Hepatocyte (in vitro differentiated cells): ENCODE results near the gene SCART1. TPM values are rescaled to one million over a fixed set of nuclear protein-coding genes. Genes with fewer than 3 reads are reported as not detected.
"Not testable (repeated sequence)": the region's sequence is repeated elsewhere in the genome, so short reads cannot be mapped to it uniquely, and the experiment has no call there.

ENCODE experiments used
- DNase-seq: peaks from one replicate; pipeline ENCODE4 v3.0.0-alpha.2; 2016; ENCODE audit warnings: low spot score
- H2AFZ ChIP-seq: fragments of 200-600 bp; sonication (generic); 2 replicates; pipeline ENCODE4 v1.6.0; 2016; ENCODE audit warnings: antibody characterized with exemption, mild to moderate bottlenecking
- H3K27ac ChIP-seq: fragments of 200-600 bp; sonication (generic); 2 replicates; pipeline ENCODE4 v1.5.1; 2016; ENCODE audit warnings: mild to moderate bottlenecking
- H3K27me3 ChIP-seq: fragments of 200-600 bp; sonication (generic); 2 replicates; pipeline ENCODE4 v1.6.1; 2016
- H3K36me3 ChIP-seq: fragments of 200-600 bp; sonication (generic); replicated peaks from 2 replicates; pipeline ENCODE4 v1.5.1; 2016; ENCODE audit warnings: low read depth; ENCODE audit not compliant: insufficient read depth
- H3K4me1 ChIP-seq: fragments of 200-600 bp; sonication (generic); 2 replicates; pipeline ENCODE4 v1.5.1; 2016; ENCODE audit warnings: mild to moderate bottlenecking, moderate library complexity; ENCODE audit not compliant: insufficient read depth
- H3K4me2 ChIP-seq: fragments of 200-600 bp; sonication (generic); 2 replicates; pipeline ENCODE4 v1.6.0; 2016
- H3K4me3 ChIP-seq: fragments of 200-600 bp; sonication (generic); 2 replicates; pipeline ENCODE4 v1.5.1; 2016; ENCODE audit warnings: mild to moderate bottlenecking
- H3K79me2 ChIP-seq: fragments of 200-600 bp; sonication (generic); 2 replicates; pipeline ENCODE4 v1.6.0; 2017; ENCODE audit warnings: mild to moderate bottlenecking
- H3K9me2 ChIP-seq: fragments of 200-600 bp; sonication (generic); replicated peaks from 2 replicates; pipeline ENCODE4 v1.6.0; 2017; ENCODE audit warnings: mild to moderate bottlenecking; ENCODE audit not compliant: insufficient read depth
- H3K9me3 ChIP-seq: fragments of 200-600 bp; sonication (generic); 2 replicates; pipeline ENCODE4 v1.5.1; 2016; ENCODE audit warnings: low read depth, mild to moderate bottlenecking
- H4K20me1 ChIP-seq: fragments of 200-600 bp; sonication (generic); 2 replicates; pipeline ENCODE4 v1.6.0; 2016; ENCODE audit warnings: mild to moderate bottlenecking; ENCODE audit not compliant: insufficient read depth, poor library complexity, severe bottlenecking
- EZH2 ChIP-seq: fragments of 200-600 bp; sonication (generic); IDR thresholded peaks from 2 replicates; pipeline ENCODE4 v1.6.1; 2016; ENCODE audit warnings: antibody characterized with exemption, mild to moderate bottlenecking, borderline replicate concordance
- EZH2phosphoT487 ChIP-seq: fragments of 200-600 bp; sonication (generic); IDR thresholded peaks from one replicate; pipeline ENCODE4 v1.6.1; 2018; ENCODE audit warnings: antibody characterized with exemption, mild to moderate bottlenecking, low read depth, moderate library complexity; ENCODE audit not compliant: unreplicated experiment, severe bottlenecking
- WGBS: methylation state at CpG from one replicate; pipeline ENCODE4 v1.1.6; 2016; ENCODE audit warnings: low lambda C conversion rate; ENCODE audit errors: missing lambda C conversion rate; 5-methylcytosine and 5-hydroxymethylcytosine counted together
- polyA plus RNA-seq: library from polyadenylated mRNA; unstranded; fragments of >200 nt; fragmentation: Nextera tagmentation; extraction: Ambion mirVana; gene quantifications from 2 replicates; pipeline ENCODE4 v1.2.1, GENCODE V29; 2016
- total RNA-seq: library from RNA; depleted of rRNA; stranded (reverse); fragments of >200 nt; gene quantifications from 2 replicates; pipeline ENCODE4 v1.2.3, GENCODE V29; 2014
- TF ChIP-seq, protein P1 (sequence below): fragments of 200-600 bp; sonication (generic); IDR thresholded peaks from 2 replicates; pipeline ENCODE4 v1.5.1; 2016; ENCODE audit warnings: antibody characterized with exemption, mild to moderate bottlenecking; ENCODE audit not compliant: poor library complexity

SCART1 gene
- total and polyA plus RNA-seq, 2 experiments from 2014 or later = 0.63 to 1.00 TPM

- H3K36me3 ChIP-seq = no peaks in the 10 kb centered on the region
- H3K4me1 ChIP-seq = no peaks in the 10 kb centered on the region
- H3K27ac ChIP-seq = no peak overlapping the region
- no peaks in the 10 kb centered on the region for H3K79me2 ChIP-seq
- no peak overlapping the region for H2AFZ ChIP-seq
- WGBS = 62% methylated on average over 4 of the region's 4 CpGs
- DNase-seq = no peak
- no peaks in the 10 kb centered on the region for H3K27me3 ChIP-seq
- H3K4me2 ChIP-seq = no peak overlapping the region
- no peaks in the 10 kb centered on the region for H4K20me1 ChIP-seq
- no peak overlapping the region for H3K4me3 ChIP-seq
- TF ChIP-seq EZH2phosphoT487 (no peak), EZH2 (no peak)
- TF ChIP-seq, protein P1, sequence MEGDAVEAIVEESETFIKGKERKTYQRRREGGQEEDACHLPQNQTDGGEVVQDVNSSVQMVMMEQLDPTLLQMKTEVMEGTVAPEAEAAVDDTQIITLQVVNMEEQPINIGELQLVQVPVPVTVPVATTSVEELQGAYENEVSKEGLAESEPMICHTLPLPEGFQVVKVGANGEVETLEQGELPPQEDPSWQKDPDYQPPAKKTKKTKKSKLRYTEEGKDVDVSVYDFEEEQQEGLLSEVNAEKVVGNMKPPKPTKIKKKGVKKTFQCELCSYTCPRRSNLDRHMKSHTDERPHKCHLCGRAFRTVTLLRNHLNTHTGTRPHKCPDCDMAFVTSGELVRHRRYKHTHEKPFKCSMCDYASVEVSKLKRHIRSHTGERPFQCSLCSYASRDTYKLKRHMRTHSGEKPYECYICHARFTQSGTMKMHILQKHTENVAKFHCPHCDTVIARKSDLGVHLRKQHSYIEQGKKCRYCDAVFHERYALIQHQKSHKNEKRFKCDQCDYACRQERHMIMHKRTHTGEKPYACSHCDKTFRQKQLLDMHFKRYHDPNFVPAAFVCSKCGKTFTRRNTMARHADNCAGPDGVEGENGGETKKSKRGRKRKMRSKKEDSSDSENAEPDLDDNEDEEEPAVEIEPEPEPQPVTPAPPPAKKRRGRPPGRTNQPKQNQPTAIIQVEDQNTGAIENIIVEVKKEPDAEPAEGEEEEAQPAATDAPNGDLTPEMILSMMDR = no peak
- no peaks in the 10 kb centered on the region for H3K9me3 ChIP-seq
- no peaks in the 10 kb centered on the region for H3K9me2 ChIP-seq
These were observed 61.7 kb downstream of the SCART1 start for GRCh38 chr10:133515471-133515870.

DNA sequence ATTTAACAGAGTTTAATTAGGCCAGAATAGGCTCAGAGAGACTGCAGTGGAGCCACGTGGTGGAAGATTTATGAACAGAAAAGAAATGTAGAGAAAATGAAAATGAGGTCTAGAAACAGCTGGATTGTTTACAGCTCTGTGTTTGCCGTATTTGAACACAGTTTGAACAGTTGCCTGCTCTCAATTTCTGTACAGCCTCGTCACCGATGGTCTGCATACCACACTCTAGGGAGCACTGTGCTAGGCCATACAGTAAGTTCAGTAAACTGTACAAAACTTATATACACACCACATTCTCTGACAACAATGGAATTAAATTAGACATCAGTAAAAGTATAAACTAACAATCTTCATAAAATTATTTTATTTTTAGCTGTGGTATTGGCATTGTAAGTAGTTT is 62.3 kb downstream of the SCART1 start:
- no peak for DNase-seq
- no peak for TF ChIP-seq EZH2phosphoT487
- no peak for TF ChIP-seq EZH2
- TF ChIP-seq, protein P1 = no peak

GRCh38 chr10:133518517-133518916 is 64.8 kb downstream of the SCART1 start:
- H3K27ac ChIP-seq, H3K9me2 ChIP-seq, H3K4me3 ChIP-seq, H3K27me3 ChIP-seq, H4K20me1 ChIP-seq, H3K79me2 ChIP-seq, DNase-seq, H3K4me1 ChIP-seq, H3K36me3 ChIP-seq, H3K4me2 ChIP-seq, H2AFZ ChIP-seq, H3K9me3 ChIP-seq: not testable (repeated sequence)
- WGBS = 61% methylated on average over 5 of the region's 5 CpGs

More for the DNA sequence above, 62.3 kb downstream of the SCART1 start:
- H3K27me3 ChIP-seq = no peaks in the 10 kb centered on the region
- H3K79me2 ChIP-seq = no peaks in the 10 kb centered on the region
- no peak overlapping the region for H3K27ac ChIP-seq
- WGBS = 57% methylated on average over 4 of the region's 4 CpGs
- no peak overlapping the region for H2AFZ ChIP-seq
- no peaks in the 10 kb centered on the region for H3K36me3 ChIP-seq
- H3K4me3 ChIP-seq = no peak overlapping the region
- H4K20me1 ChIP-seq = no peaks in the 10 kb centered on the region
- no peaks in the 10 kb centered on the region for H3K9me2 ChIP-seq
- no peaks in the 10 kb centered on the region for H3K4me1 ChIP-seq
- H3K9me3 ChIP-seq = no peaks in the 10 kb centered on the region
- H3K4me2 ChIP-seq = no peak overlapping the region

Other genes with a start within 250 kb of the SCART1 start
- not detected in 2 replicates for gene UTF1, start 223.7 kb upstream of the SCART1 start, total RNA-seq
- gene UTF1, start 223.7 kb upstream of the SCART1 start, polyA plus RNA-seq = not detected in 2 replicates
- not detected in 2 replicates for gene VENTX, start 216.1 kb upstream of the SCART1 start, total RNA-seq
- not detected in 2 replicates for gene VENTX, start 216.1 kb upstream of the SCART1 start, polyA plus RNA-seq
- 1.9 and 5.1 TPM in 2 replicates for gene ADAM8, start 177.1 kb upstream of the SCART1 start, total RNA-seq
- gene ADAM8, start 177.1 kb upstream of the SCART1 start, polyA plus RNA-seq = 3.0 and 5.4 TPM in 2 replicates
- gene TUBGCP2, start 145.1 kb upstream of the SCART1 start, total RNA-seq = 39.9 and 44.8 TPM in 2 replicates
- gene TUBGCP2, start 145.1 kb upstream of the SCART1 start, polyA plus RNA-seq = 51.5 and 54.7 TPM in 2 replicates
- gene ZNF511, start 145.0 kb upstream of the SCART1 start, total RNA-seq = 26.1 and 36.9 TPM in 2 replicates
- gene ZNF511, start 145.0 kb upstream of the SCART1 start, polyA plus RNA-seq = 48.5 and 56.9 TPM in 2 replicates
- gene CALY, start 117.0 kb upstream of the SCART1 start, total RNA-seq = 2.3 TPM in 1 of 2 replicates, not detected in the other
- gene CALY, start 117.0 kb upstream of the SCART1 start, polyA plus RNA-seq = 3.1 and 3.7 TPM in 2 replicates
- 146 and 156 TPM in 2 replicates for gene PRAP1, start 106.6 kb upstream of the SCART1 start, total RNA-seq
- gene PRAP1, start 106.6 kb upstream of the SCART1 start, polyA plus RNA-seq = 178 and 324 TPM in 2 replicates
- 17.3 and 34.6 TPM in 2 replicates for gene FUOM, start 95.9 kb upstream of the SCART1 start, total RNA-seq
- 31.1 and 35.0 TPM in 2 replicates for gene FUOM, start 95.9 kb upstream of the SCART1 start, polyA plus RNA-seq
- gene ECHS1, start 80.6 kb upstream of the SCART1 start, total RNA-seq = 146 TPM in 2 replicates
- gene ECHS1, start 80.6 kb upstream of the SCART1 start, polyA plus RNA-seq = 167 and 204 TPM in 2 replicates
- gene PAOX, start 74.7 kb upstream of the SCART1 start, total RNA-seq = 11.5 and 12.7 TPM in 2 replicates
- gene PAOX, start 74.7 kb upstream of the SCART1 start, polyA plus RNA-seq = 19.6 and 27.6 TPM in 2 replicates
- 53.2 and 57.0 TPM in 2 replicates for gene MTG1, start 59.8 kb upstream of the SCART1 start, total RNA-seq
- 154 and 180 TPM in 2 replicates for gene MTG1, start 59.8 kb upstream of the SCART1 start, polyA plus RNA-seq
- gene SPRN, start 29.3 kb upstream of the SCART1 start, total RNA-seq = 0.28 and 0.97 TPM in 2 replicates
- 2.6 and 2.7 TPM in 2 replicates for gene SPRN, start 29.3 kb upstream of the SCART1 start, polyA plus RNA-seq
- 0.43 TPM in 1 of 2 replicates, not detected in the other for gene CYP2E1, start 73.4 kb downstream of the SCART1 start, total RNA-seq
- 0.47 TPM in 1 of 2 replicates, not detected in the other for gene CYP2E1, start 73.4 kb downstream of the SCART1 start, polyA plus RNA-seq
- not detected in 2 replicates for gene SYCE1, start 111.6 kb downstream of the SCART1 start, total RNA-seq
- gene SYCE1, start 111.6 kb downstream of the SCART1 start, polyA plus RNA-seq = 0.12 and 0.33 TPM in 2 replicates
- not detected in 2 replicates for gene FRG2B, start 172.8 kb downstream of the SCART1 start, total RNA-seq
- not detected in 2 replicates for gene FRG2B, start 172.8 kb downstream of the SCART1 start, polyA plus RNA-seq